DLD1 (cell line): Measurements from ENCODE around the gene GSTM4.
"Not testable (repeated sequence)": the region's sequence is repeated elsewhere in the genome, so short reads cannot be mapped to it uniquely, and the experiment has no call there.

ENCODE experiments used
- in situ Hi-C: cut with HindIII; loops from 2 replicates; pipeline ENCODE4 v1.10.0; 2017; ENCODE audit warnings: low sequenced_read_pairs

GSTM4 gene

DNA sequence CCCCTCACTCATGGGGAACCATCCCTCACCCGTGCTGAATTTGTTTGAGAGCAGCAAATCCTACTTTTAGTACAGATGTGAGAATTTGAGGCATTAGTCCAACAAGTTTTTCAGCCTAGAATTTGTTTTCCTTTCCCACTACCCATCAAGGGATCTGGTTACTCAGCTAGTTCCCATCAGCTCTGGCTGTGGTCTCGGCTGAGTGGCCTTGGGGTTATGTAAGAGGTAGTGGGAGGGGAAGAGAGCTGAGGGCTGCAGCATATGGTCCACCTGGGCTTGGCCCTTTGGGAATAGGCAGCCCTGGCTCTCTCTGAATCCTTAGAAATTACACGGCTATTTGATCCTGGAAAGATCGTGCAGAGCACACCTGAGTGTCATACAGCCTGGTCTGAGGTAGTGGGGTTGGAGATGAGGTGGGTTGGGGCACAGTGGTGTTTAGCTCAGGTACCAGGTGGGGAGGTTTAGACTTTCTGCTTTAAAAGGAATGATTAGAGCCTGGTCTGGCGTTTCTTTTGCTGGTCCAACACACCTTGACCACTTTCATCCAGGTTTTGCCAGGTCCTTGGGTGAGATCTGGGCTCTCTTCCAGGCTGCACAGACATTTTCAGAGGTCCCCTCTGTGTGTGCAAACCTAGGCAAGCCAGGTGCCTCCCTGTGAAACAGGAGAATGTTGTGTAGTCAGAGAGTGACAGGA, 4.2 kb downstream of the GSTM4 start:
- in situ Hi-C loops, result no loop called here

DNA sequence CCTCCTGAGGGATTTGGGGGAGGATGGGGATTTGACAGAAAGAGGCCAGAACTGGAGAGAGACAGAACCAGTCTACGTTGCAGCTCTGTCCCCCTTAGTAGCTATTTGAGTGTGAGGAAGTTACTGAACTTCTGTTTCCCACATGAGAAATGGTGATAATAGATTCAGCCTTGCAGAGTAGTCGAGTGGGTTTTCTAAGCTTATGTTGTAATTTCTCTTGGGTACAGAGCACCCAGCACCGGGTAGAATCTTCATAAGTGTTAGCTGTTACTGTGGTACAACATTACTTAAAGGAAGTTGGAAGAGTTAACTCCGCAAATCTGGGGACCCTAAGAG, 4.8 kb downstream of the GSTM4 start:
- in situ Hi-C loops, result not testable (repeated sequence)

DNA sequence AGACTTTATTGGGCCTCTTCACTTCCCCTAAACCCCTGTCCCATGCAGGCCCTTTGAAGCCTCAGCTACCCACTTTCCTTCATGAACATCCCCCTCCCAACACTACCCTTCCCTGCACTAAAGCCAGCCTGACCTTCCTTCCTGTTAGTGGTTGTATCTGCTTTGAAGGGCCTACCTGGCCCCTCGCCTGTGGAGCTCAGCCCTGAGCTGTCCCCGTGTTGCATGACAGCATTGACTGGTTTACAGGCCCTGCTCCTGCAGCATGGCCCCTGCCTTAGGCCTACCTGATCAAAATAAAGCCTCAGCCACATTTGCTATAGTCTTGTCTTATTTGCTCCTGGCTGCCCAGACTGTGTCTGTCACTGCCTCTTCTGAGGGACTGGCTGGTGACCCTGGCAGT, 5.5 kb downstream of the GSTM4 start:
- in situ Hi-C loops, result no loop called here

DNA sequence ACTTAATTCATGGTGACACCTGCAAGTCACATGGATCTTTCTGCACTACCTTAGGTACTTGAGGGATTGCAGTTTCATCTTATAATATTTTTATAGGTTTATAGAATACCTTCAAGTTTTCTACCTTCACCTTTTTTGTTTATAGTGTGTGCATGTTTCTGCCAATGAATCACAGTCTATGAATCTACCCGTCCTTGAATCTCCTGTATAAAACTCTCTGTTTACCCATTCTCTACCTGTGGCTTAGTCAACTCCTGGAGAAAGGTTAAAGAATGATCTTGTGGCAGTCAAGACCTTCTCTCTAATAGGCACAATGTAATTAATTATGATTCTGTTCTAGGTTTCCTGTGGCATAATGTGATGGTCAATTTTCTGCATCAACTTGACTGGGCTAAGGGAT, 8.8 kb downstream of the GSTM4 start:
- in situ Hi-C loops, result no loop called here

DNA sequence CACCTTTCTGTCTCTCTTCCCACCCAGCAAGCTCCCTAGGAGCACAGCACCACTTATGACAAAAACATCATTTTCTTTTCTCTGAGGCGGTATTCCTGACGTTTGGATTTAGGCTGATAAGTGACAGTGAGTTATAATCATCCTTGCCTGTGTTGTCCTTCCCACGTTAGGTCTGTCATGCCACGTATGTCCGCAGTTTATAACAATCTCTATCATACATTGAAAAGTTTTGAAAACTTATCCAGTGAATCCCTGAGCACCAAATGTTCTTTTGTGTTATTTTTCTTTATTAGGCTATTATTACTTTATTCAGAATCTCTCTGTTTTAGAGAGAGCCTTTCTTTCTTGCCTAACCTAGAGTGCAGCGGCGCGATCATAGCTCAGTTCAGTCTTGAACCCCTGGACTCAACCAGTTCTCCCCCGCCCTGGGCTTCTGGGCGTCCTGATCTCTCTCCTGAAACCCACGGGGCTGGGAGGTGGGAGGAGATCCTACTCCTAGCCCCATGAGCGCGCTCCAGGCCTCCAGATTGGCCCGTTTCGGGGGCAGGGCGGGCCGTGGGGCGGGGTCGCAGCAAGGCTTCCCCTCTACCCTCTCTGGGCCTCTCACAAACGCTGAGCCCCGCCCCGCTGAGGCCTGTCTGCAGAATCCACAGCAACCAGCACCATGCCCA, 11.7 kb downstream of the GSTM4 start, which contains the start of gene GSTM2:
Gene GSTM2, plus strand, starts transcription at position 606 of the 671 bp plus-strand sequence. Its CDS starts 59 bp downstream, at position 665.
- in situ Hi-C loops, result no loop called here

DNA sequence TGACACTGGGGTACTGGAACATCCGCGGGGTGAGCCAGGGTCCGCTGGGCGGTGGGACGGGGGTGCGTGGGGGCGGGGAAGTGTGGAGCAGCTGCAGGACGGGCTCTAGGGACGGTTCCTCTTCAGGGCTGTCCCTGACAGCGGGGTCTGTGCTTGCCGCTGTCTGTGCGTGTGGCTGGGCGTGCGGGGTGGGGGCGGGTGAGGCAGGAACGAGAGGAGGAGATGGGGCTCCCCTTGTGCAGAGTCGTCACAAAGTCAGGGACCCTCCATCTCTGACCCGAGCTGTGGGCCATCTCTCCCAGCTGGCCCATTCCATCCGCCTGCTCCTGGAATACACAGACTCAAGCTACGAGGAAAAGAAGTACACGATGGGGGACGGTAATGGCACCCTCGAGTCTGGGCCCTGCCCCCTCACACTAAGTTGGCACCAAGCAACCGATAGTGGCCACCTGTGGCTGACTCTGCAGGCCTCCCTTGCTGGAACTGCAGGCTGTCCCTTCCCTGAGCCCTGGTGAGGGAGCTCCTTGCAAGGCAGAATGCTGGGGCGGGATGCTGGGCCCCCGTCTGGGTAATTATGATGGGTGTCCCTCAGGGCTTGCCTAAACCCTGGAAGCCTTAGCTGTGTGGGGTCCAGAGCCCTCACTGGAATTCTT, 12.3 kb downstream of the GSTM4 start:
- in situ Hi-C loops, result no loop called here

DNA sequence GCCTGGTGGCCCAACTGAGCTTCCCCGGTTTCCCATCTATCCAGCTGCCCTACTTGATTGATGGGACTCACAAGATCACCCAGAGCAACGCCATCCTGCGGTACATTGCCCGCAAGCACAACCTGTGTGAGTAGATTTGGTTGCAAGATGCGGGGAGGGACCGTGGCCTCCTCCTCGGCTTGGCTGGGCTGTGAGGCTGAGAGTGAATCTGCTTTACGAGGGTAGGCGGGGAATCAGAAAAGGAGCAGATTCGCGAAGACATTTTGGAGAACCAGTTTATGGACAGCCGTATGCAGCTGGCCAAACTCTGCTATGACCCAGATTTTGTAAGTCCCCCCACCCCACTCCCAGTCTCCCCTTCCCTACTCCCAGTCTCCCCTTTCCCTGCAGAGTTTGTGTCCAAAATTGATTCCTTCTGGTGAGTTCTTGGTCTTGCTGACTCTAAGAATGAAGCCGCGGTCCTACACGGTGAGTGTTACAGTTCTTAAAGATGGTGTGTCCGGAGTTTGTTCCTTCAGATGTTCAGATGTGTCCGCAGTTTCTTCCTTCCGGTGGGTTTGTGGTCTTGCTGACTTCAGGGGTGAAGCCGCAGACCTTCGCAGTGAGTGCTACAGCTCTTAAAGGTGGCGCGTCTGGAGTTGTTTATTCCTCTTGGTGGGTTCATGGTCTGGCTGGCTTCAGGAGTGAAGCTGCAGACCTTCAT, 13.5 kb downstream of the GSTM4 start:
- in situ Hi-C loops, result no loop called here

DNA sequence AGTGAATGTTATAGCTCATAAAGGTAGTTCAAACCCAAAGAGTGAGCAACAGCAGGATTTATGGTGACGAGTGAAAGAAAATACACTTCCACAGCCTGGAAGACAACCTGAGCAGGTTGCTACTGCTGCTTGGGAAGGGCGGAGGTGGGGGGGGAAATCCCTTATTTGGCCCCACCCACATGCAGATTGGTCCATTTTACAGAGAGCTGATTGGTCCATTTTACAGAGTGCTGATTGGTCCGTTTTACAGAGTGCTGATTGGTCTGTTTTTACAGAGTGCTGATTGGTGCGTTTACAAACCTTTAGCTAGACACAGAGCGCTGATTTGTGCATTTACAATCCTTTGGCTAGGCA, 14.0 kb downstream of the GSTM4 start:
- in situ Hi-C loops, result not testable (repeated sequence)

DNA sequence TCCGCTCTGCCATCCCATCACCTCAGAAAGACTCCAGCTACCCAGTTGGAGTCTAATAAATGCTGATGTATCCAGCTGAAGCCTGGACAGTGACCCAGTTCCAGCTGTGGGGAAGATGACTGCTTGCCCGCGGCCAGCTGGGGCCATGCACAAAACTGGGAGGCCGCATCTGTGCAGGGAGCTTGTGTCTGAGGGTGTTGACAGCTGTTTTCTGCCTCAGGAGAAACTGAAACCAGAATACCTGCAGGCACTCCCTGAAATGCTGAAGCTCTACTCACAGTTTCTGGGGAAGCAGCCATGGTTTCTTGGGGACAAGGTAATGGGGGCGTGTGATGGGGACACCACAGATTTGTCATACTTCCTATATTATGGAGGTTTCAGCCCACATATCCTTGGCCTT, 15.2 kb downstream of the GSTM4 start:
- in situ Hi-C loops, result no loop called here

DNA sequence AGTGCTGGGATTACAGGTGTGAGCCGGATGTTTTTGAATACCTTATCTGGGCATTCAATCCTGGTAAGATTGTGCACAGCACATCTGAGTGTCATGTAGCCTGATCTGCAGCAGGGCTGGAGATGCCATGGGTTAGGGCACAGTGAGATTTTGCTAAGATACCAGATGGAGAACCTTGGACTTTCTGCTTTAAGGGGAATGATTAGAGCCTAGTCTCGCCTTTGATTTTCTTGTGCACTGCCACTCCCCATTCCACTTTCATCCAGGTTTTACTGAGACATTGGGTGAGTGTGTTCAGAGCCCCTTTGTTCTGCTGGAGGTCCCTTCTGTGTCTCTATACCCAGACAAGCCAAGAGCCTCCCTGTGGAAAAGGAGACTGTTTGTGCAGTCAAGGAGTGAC, 18.0 kb downstream of the GSTM4 start:
- in situ Hi-C loops, result not testable (repeated sequence)

DNA sequence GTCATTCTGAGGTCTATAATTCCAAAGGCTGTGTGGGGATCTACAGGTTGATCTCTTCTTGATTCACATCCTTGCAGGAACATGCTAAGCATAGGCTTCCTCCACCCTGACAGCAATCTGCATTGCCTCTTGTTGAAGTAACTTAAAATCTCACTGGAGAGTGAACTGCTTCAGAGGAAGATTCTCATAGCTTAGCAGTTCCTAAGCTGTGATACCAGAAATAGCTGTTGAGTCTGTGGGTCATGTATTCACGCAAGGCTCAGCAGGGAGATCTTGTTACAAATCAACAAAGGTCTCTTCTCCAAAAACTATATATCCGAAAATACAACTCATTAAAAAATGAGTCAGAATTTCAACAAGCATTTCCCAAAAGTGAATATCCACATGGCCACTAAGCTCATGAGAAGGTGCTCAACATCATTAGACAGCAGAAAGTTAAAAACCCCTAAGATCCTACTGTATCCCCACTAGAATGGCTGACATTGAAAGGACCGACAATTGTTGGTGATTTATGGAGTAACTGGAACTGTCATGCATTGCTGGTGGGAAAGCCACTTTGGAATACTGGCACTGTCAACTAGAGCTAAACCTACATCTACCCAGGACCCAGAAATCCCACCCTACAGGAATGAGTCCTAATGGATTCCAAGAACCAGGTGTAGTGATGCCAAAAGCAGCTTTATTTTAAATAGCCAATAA, 20.9 kb downstream of the GSTM4 start:
- in situ Hi-C loops, result not testable (repeated sequence)

DNA sequence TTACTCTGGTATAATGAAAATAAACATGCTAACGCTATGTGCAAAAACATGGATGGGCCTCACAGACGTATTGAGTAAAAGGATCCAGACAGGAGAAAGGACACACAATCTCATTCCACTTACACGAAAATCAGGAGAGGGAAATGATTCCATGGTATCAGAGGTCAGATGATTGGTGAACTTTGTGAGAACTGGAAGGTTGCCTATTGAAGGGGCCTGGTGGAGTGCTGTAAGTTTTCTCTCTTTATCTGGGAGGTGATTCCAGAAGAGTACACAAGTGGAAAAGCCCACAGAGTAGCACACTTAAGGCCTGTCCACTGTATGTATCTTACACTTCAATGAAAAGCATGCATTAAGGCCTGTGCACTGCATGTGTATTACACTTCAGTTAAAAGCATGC, 21.6 kb downstream of the GSTM4 start:
- in situ Hi-C loops, result no loop called here

DNA sequence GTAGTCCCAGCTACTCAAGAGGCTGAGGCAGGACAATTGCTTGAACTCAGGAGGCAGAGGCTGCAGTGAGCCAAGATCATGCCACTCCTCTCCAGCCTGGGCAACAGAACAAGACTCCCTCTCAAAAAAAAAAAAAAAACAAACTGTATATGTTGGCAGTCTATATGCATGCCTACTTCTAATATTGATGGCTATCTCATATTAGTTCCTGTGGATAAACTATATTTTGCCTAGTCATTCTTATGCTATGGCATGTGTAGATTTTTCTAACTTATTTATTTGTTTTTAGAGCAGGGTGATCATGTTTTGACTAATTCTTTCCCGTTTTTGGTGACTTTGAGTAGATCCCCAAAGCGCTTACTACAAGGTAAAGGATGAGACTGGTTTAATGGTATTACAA, 22.7 kb downstream of the GSTM4 start:
- in situ Hi-C loops, result not testable (repeated sequence)

DNA sequence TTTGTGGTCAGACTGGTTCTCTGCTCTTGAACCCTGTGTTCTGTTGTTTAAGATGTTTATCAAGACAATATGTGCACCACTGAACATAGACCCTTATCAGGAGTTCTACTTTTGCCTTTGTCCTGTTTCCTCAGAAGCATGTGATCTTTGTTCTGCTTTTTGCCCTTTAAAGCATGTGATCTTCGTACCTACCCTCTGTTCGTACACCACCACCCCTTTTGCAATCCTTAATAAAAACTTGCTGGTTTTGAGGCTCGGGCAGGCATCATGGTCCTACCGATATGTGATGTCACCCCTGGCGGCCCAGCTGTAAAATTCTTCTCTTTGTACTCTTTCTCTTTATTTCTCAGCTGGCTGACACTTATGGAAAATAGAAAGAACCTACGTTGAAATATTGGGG, 28.9 kb downstream of the GSTM4 start:
- in situ Hi-C loops, result not testable (repeated sequence)

DNA sequence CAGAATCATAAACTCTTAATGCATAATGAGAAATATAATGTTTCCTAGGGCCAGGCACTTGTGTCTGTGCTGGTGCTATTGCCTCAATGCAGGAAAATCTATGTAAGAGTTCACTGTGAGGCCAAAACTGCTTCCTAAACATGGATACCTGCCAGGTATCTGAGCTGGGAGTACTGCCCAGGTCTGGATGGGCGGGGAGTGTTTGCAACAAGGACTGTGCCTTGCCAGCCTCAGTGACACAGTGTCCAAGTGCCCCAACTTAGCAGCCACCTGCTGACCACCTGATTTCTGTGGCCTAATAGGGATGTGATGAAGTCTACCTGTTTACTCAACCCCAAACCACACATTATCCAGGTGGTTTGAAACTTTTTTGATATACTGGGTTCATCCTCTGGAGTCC, 29.5 kb downstream of the GSTM4 start:
- in situ Hi-C loops, result not testable (repeated sequence)

DNA sequence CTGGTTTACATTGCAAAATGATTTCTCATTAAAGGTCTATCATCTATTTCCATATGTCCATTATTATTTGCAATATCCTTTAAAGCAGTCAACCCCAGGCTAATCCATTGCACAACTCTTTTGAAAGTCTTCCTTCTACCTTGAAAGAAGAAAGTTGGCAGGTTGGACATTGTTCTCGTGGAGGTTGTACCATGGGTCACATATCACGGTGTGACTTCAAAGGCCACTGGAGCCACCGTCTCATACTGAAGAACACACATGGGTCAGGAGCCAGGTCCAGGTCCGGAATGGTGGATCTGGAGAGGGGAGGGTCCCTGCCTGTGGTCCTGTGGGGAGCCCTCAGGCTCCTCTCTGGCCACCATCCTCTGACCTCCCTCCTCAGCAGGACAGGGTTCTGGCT, 30.0 kb downstream of the GSTM4 start:
- in situ Hi-C loops, result not testable (repeated sequence)

DNA sequence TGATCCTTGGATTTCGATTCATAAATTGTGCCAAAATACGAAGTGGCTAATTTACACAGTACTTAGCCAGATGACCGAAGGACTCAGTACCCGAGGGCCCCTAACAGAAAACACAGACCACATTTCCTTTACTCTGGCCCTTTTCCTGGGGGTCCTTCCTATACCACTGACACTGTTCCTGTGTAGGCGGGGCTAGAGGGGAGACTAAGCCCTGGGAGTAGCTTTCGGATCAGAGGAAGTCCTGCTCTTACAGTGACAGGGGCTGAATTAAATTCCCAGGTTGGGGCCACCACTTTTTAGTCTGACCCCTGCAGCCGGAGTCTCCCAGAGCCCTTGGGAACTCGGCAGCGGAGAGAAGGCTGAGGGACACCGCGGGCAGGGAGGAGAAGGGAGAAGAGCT, 31.2 kb downstream of the GSTM4 start:
- in situ Hi-C loops, result not testable (repeated sequence)

DNA sequence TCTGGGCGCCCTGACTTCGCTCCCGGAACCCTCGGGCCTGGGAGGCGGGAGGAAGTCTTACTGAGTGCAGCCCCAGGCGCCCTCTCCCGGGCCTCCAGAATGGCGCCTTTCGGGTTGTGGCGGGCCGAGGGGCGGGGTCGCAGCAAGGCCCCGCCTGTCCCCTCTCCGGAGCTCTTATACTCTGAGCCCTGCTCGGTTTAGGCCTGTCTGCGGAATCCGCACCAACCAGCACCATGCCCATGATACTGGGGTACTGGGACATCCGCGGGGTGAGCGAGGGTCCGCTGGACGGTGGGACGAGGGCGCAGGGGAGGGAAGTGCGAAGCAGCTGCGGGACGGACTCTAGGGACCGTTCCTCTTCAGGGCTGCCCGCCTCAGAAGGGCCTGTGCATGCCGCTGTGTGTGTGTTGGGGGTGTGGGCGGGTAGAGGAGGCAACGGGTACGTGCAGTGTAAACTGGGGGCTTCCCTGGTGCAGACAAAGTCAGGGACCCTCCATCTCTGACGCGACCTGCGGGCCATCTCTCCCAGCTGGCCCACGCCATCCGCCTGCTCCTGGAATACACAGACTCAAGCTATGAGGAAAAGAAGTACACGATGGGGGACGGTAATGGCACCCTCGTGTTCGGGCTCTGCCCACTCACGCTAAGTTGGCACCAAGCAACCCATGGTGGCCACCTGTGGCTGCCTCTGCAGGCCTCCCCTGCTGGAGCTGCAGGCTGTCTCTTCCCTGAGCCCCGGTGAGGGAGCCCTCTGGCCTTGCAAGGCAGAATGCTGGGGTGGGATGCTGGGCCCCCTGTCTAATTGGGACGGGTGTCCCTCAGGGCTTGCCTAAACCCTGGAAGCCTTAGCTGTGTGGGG, 32.0 kb downstream of the GSTM4 start, which contains the start of gene GSTM1:
Gene GSTM1, plus strand, starts transcription at position 177 of the 859 bp plus-strand sequence. Its CDS starts 57 bp downstream, at position 234.
- in situ Hi-C loops, result no loop called here

DNA sequence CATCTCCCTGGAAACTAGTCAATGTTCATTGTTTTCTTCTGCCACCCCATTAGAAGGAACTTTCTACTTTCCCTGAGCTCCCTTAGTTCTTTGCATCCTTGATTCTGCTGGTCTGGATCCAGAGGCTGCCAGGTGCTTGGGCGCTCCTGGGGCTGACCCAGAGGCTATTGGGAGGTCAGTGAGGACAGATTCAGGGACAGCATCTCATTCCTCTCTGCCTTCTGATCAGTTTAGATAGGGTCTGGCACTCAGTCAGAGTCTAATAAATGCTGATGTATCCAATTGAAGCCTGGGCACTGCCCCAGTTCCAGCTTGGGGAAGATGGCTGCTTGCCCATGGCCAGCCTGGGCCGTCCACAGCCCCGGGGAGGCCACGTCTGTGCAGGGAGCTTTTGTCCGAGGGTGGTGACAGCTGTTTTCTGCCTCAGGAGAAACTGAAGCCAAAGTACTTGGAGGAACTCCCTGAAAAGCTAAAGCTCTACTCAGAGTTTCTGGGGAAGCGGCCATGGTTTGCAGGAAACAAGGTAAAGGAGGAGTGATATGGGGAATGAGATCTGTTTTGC, 34.0 kb downstream of the GSTM4 start:
- in situ Hi-C loops, result no loop called here

DNA sequence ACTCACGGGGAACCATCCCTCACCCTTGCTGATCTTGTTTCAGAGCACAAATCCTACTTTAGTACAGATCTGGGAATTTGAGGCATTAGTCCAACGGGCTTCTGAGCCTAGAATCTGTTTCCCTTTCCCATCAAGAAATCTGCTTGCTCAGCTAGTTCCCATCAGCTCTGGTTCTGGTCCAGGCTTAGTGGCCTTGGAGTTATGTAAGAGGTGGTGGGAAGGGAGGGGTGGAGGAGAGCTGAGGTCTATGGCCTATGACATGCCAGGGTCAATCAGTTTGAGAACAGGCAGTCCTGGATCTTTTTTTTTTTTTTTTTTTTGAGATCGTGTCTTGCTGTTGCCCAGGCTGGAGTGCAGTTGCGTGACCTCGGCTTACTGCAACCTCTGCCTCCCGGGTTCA, 35.9 kb downstream of the GSTM4 start:
- in situ Hi-C loops, result no loop called here
